Activated naive CD4-positive, alpha-beta T cell treated with anti-CD3 and anti-CD28 coated beads, Interleukin-2, amount 50 U/mL, for 24 hours (primary cell): Measurements from ENCODE around the gene HOXC5.

ENCODE experiments used
- H3K27ac Mint-ChIP-seq: one replicate; pipeline ENCODE4 v1.8.0; 2021; ENCODE audit warnings: mild to moderate bottlenecking, mixed read lengths
- H3K27me3 Mint-ChIP-seq: one replicate; pipeline ENCODE4 v1.8.0; 2021; ENCODE audit warnings: mixed read lengths
- H3K36me3 Mint-ChIP-seq: one replicate; pipeline ENCODE4 v1.8.0; 2021; ENCODE audit warnings: mixed read lengths
- H3K4me1 Mint-ChIP-seq: one replicate; pipeline ENCODE4 v1.8.0; 2021; ENCODE audit warnings: mixed read lengths
- H3K4me3 Mint-ChIP-seq: one replicate; pipeline ENCODE4 v1.8.0; 2021; ENCODE audit warnings: mild to moderate bottlenecking, mixed read lengths
- H3K9me3 Mint-ChIP-seq: one replicate; pipeline ENCODE4 v1.8.0; 2021; ENCODE audit warnings: mixed read lengths

HOXC5 gene

DNA sequence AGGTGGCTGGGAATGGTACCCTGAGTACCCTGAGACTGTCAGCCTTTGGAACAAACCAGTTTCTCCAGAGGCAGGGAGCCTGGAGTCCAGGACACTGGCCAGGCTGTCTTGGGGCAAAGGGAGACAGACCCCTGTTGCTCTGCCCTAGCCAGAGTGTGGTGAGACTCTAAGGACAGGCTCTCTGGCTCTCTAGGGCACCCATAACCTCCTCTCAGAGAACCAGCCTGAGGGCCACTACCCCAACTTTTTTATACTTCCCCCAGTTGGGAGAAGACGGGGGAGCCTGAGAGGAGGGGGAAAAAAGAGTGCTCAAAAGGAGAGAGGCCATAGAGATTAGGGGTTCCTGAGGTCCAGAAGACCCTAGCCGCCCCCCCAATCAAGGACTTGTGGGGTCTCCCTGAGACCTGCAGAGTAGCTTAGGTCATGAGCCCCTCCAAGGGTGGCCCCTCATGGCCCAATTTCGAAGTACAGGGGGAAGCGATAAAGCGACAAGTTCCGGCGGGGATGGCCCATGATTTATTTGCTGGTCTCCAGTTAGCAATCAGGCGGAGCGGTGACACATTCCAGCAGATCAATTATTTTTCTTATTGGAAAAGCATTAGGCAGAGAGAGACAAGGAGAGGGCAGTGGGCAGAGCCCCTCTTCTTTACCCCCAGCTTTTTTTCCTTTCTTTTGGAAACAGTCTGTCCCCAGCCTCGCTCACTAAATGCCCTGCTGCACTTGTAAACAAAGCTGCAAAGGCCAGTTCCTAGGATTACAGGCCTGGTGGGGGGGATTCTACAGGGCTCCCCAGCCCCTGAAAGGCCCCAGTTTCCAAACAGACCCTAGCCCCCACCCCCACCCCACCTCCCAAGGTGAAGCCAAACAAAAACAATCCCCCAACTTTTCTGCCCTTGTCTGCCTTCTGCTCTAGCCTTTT is 22.5 kb upstream of the HOXC5 start:
- Mint-ChIP-seq H3K4me3 (peak overlapping the region; percentile 53), H3K4me1 (peaks cover 46% of the 10 kb centered on the region), H3K27me3 (peaks cover 73% of the 10 kb centered on the region), H3K9me3 (no peaks in the 10 kb centered on the region), H3K27ac (no peak overlapping the region), H3K36me3 (no peaks in the 10 kb centered on the region)

DNA sequence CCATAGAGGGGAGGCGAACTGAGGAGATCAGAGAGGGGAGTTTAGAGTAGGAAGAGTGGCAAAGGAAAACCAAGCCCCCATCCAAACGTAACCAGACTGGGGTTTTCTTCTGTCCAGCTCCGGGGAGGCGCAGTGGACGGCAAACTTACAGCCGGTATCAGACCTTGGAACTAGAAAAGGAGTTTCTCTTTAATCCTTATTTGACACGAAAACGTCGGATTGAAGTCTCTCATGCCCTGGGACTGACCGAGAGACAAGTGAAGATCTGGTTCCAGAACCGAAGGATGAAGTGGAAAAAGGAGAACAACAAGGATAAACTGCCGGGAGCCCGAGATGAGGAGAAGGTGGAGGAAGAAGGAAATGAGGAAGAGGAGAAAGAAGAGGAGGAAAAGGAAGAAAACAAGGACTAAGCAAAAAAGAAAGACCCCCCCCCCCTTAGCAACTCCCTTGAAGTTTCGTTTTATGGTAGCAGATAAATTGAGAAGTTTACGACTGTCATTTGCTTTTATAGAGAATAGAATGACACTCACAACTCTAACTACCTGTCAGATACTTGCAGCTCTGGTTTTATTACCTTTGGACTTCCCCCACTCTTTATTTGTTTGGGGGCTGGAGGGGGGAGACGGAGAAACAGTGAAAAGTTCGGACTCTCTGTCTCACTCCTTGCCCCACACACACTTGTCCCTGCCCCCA is 21.7 kb upstream of the HOXC5 start:
- Mint-ChIP-seq H3K27ac (no peak overlapping the region), H3K9me3 (no peaks in the 10 kb centered on the region), H3K27me3 (peaks cover 70% of the 10 kb centered on the region), H3K36me3 (no peaks in the 10 kb centered on the region), H3K4me1 (peaks cover 38% of the 10 kb centered on the region), H3K4me3 (peak overlapping the region; percentile 15)

DNA sequence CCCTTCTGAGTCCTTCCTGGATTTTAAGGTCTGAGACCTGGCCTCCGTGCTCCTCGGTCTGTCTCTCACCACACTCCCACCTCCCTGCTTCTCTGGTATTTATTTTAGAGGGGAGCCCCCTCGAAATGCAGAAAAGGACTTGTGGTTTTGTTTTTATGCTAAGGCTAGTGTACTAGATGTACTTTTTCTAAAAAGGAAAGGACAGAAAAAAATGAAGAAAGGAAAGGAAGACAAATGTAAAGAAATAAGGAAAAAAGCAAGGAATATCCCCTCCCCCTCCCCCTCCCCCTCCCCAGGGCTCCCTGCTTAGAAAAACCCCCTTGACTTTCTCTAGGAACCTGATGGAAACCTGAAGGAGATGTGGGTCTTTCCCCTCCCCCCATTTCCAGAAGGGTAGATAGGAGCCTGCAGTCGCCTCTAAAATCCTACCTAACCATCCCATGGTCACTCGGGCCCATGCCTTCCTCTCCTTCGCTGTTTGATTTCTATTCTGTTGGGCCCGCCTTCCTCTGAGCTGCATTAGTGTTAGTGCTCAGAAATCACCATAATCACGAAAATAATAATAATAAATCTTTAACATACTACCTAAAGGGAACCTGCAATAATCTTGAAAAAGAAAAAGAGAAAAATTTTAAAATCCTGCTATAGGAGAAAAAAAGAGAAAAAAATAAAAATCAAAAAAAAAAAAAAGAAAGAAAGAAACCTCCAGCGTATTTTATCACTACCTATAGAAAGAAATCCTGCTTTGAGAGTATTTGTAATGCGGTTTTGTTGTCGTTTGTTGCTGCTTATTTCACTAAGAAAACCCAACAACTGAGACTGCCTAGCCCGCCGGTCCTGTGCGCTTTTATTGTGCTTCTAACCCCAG is 21.0 kb upstream of the HOXC5 start:
- peak overlapping the region; percentile 76 for H3K27ac Mint-ChIP-seq
- H3K27me3 Mint-ChIP-seq, result peaks cover 64% of the 10 kb centered on the region
- H3K4me3 Mint-ChIP-seq, result no peak overlapping the region

DNA sequence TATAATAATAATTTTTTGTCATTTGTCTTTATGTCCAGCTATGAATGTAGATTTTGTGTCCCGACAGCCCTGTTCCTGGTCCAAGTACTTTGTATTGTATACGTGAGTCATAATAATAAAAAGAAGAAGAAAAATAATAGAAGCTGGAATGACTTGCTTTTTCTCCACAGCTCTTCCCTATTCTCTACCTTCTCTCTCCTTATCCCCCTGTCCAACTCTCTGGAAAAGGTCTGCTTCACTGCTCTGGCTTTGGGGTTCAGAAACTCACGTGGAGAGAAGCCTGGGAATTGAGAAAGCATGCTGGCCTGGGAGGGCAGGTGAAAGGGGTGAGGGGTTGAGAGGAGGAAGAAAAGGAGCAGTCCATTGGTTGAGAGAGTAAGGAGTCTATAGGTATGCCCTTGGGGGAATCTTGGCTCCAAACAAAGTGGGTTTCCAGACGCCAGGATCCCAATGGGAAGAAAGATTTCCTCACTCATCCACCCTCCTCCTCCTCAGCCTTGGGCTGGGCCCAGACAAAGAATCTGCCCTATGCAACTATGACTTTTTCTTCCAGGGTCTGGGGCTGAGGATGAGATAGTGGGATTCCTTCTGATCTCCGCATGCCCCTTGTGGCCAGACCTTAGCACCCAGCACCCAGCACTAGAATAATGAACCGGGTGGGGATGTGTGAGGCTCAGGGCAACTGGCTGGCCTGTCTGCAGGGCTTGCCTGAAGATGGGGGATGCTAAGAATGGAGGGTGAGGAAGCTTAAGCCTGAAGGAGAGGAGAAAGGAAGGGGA is 20.0 kb upstream of the HOXC5 start:
- no peaks in the 10 kb centered on the region for H3K36me3 Mint-ChIP-seq
- H3K4me1 Mint-ChIP-seq, result peaks cover 38% of the 10 kb centered on the region
- no peak overlapping the region for H3K4me3 Mint-ChIP-seq
- no peaks in the 10 kb centered on the region for H3K9me3 Mint-ChIP-seq
- peaks cover 62% of the 10 kb centered on the region for H3K27me3 Mint-ChIP-seq
- H3K27ac Mint-ChIP-seq, result no peak overlapping the region

More for the DNA sequence above, 21.0 kb upstream of the HOXC5 start:
- H3K36me3 Mint-ChIP-seq, result no peaks in the 10 kb centered on the region
- H3K9me3 Mint-ChIP-seq, result no peaks in the 10 kb centered on the region
- peaks cover 35% of the 10 kb centered on the region for H3K4me1 Mint-ChIP-seq

DNA sequence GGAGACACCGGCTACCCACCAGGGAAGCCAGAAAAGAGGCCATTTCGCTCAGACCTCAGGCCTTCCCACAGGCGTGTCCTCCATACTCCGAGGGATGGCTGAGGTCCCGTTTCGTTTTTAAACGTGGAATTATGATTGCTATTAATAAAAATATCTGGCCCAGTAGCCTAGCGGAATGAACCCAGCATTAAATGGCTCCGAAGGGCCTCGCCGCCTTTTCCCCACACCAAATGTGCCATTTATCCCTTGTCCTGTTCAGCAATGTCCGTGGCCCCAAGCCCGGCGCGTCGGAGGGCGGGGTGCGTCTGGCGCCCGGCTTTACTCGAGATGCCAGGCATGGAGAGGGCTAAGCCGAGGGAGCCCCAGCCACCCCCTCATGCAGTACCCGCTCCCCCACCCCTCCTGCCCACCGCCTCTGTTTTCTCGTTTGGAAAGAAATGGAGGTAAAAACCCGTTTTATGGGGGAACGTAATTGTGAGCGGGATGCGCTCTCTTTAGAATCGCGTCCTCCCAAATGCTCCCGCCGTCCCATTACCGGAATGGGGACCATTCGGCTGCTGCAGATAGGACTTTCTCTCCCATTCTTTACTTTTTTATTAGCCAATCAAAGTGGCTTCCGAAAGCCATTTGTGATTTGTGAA is 18.4 kb upstream of the HOXC5 start:
- Mint-ChIP-seq H3K4me1 (peaks cover 37% of the 10 kb centered on the region), H3K4me3 (no peak overlapping the region), H3K36me3 (no peaks in the 10 kb centered on the region), H3K27ac (no peak overlapping the region), H3K27me3 (peaks cover 57% of the 10 kb centered on the region), H3K9me3 (no peaks in the 10 kb centered on the region)

DNA sequence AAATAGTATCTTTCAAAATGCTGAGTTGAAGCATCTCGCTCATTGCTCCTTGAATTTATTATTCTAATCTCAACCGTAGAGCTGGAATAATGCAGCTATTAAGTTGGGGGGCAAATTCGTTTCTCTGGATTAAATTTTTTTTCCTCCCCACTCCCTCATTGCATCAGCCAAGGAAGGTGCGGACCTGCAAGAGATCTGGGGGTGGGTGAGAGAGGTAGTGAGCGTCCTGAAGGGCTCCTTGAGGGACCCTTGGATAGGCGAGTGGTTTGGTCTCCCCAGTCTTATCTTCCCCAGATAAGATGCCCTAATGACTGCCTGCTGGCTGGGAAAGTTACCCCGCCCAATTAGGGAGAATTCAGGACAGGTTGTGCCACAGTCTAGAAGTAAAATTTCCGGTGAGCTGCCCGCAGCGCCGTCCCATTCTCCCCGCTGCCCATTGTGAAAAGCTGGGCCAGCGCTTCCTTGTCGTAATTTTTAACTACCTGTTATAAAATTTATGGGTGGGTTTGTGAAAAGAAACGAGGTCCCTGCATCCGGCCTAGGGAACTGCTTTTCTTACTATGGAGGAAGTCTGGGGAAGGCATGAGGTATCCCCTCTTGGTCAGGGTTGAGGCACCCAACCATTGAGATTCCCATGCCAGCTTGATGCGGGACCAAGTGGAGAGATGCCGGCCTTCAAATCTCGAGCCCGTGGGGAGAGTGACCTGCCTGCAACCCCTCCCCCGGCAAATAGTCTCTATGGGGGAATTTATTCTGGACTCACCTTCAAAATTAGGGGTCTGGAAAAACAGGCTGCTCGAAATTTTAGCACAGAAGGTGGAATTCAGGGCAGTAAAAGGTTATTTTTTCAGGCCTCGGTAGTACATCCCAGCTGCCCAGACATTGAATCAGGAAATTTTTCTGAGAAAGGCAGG is 17.6 kb upstream of the HOXC5 start:
- peaks cover 36% of the 10 kb centered on the region for H3K4me1 Mint-ChIP-seq
- H3K27ac Mint-ChIP-seq, result no peak overlapping the region
- peaks cover 57% of the 10 kb centered on the region for H3K27me3 Mint-ChIP-seq
- H3K4me3 Mint-ChIP-seq, result no peak overlapping the region
- H3K9me3 Mint-ChIP-seq, result no peaks in the 10 kb centered on the region
- peaks cover 1% of the 10 kb centered on the region for H3K36me3 Mint-ChIP-seq

DNA sequence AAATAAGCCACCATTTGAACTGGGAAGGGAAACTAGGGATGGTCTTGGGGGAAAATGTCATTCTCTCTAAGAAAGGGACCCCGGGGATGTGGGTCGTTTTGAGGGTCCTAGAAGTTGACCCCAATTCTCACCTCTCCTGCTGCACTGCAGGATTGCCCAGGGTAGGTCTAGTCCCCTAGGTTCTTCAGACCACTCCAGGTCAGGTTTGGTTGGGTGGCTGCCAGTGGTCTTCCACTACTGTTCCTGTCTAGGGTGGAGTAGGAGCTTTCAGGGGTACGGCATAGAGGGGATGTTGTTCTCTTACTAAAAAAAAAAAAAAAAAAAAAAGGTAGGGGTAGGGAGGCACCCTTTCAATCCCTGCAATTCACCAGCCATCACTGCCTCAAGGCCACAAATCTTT is 16.8 kb upstream of the HOXC5 start:
- peaks cover 34% of the 10 kb centered on the region for H3K4me1 Mint-ChIP-seq
- H3K27ac Mint-ChIP-seq, result no peak overlapping the region
- peaks cover 52% of the 10 kb centered on the region for H3K27me3 Mint-ChIP-seq
- H3K9me3 Mint-ChIP-seq, result no peaks in the 10 kb centered on the region
- H3K4me3 Mint-ChIP-seq, result no peak overlapping the region
- H3K36me3 Mint-ChIP-seq, result peaks cover 1% of the 10 kb centered on the region

DNA sequence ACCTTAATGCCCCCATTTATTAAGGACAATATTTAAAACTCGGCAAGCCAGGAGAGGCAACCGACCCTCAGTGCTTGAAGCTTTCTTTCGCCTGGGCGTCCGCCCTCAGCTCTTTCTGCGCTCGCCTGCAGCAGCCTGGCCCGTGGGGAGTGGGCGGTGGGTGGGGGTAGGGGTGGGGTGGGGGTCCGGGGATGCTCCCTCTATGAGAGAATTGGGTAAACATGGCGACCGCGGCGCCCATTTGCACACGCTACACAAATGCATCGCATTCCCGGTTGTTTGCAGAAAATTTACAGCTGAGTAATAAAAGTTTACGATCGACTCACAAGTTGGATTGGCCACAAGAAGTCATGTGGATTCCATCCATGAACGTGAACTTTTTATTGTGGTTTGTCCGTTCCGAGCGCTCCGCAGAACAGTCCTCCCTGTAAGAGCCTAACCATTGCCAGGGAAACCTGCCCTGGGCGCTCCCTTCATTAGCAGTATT is 16.3 kb upstream of the HOXC5 start:
- Mint-ChIP-seq H3K4me3 (no peak overlapping the region), H3K27ac (no peak overlapping the region), H3K27me3 (peaks cover 52% of the 10 kb centered on the region), H3K4me1 (peaks cover 29% of the 10 kb centered on the region), H3K9me3 (no peaks in the 10 kb centered on the region), H3K36me3 (peaks cover 1% of the 10 kb centered on the region)

DNA sequence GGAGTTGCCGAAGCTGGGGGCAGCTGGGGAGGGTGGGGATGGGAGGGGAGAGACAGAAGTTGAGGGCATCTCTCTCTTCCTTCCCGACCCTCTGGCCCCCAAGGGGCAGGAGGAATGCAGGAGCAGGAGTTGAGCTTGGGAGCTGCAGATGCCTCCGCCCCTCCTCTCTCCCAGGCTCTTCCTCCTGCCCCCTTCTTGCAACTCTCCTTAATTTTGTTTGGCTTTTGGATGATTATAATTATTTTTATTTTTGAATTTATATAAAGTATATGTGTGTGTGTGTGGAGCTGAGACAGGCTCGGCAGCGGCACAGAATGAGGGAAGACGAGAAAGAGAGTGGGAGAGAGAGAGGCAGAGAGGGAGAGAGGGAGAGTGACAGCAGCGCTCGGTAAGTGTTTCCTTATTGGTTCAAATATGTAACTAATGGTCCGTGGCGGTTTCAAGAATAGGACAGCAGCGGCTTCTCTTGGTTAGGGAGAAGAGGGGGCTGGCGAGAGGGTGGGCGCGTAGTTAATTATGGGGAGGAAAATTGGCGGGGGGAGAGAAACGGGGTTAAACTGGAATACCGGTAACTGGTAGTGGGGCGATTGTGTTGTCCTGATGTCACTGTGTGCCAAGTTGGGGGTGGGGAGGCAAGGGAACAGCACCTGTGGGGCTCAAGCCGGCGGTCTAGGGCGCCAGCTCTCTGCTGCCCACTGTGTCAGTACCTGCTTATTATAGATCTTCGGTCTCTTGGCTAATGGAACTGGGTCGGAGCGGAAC is 15.6 kb upstream of the HOXC5 start:
- peak overlapping the region; percentile 17 for H3K27ac Mint-ChIP-seq

DNA sequence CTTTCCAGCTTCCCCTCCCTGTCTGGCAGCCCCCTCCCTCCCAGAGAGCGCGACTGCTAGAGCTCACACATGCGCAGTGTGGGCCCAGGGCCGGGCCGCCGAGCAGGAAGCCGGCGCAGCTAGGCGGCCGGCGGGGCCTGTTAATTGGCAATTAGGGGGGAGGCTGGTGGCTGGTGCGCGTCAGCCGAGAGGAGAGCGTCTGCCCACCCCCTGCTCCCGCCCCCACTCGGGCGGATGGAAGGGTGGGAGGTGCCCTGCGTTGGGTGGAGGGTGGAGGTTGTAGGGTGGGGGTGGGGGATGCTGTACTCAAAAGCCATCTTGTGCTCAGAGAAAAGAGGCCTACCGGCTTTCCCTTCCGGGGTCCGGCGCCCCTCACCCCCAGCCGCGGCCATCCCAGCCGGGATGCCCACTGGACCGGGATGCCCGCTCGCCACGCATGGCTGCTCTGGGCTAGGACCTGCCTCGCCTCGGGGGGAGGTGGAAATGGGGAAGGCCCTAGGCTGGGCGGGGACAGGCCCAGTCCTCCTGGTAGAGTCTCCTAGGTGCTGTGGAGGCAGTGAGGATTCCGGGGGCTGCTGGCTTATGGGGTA is 14.9 kb upstream of the HOXC5 start:
- H3K27ac Mint-ChIP-seq, result peak overlapping the region; percentile 17
- peaks cover 26% of the 10 kb centered on the region for H3K4me1 Mint-ChIP-seq
- H3K4me3 Mint-ChIP-seq, result peak overlapping the region; percentile 77
- H3K9me3 Mint-ChIP-seq, result no peaks in the 10 kb centered on the region
- H3K36me3 Mint-ChIP-seq, result peaks cover 1% of the 10 kb centered on the region
- H3K27me3 Mint-ChIP-seq, result peaks cover 53% of the 10 kb centered on the region

More for the DNA sequence above, 15.6 kb upstream of the HOXC5 start:
- H3K4me1 Mint-ChIP-seq, result peaks cover 26% of the 10 kb centered on the region
- peak overlapping the region; percentile 77 for H3K4me3 Mint-ChIP-seq
- no peaks in the 10 kb centered on the region for H3K9me3 Mint-ChIP-seq
- H3K36me3 Mint-ChIP-seq, result peaks cover 1% of the 10 kb centered on the region
- H3K27me3 Mint-ChIP-seq, result peaks cover 54% of the 10 kb centered on the region

DNA sequence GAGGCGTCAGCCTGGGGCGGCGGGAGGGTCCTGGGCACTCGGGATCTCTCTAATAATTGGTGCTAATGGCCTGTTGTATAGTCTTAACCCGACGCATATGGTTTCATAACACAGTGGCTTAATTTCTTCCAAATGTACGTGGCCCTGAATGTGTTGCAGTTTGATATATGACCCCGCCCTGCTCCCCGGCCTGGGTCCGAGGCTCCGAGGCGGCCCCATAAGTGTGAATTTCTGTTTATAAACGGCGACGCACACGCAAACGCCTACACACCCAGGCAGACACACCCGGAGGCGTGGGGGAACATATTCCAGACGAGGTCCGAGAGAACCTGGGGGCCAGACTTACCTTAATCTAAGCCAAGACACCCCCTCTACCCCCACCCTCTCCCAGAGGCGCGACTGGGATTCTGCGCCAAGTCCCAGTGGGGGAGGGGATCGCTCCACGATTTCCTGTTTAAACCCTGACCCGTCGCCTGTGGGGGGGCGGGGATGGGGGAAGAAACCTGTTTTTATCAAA is 14.3 kb upstream of the HOXC5 start:
- Mint-ChIP-seq H3K27ac (no peak overlapping the region), H3K4me1 (peaks cover 26% of the 10 kb centered on the region), H3K9me3 (no peaks in the 10 kb centered on the region), H3K27me3 (peaks cover 54% of the 10 kb centered on the region), H3K36me3 (peaks cover 1% of the 10 kb centered on the region), H3K4me3 (peak overlapping the region; percentile 77)

DNA sequence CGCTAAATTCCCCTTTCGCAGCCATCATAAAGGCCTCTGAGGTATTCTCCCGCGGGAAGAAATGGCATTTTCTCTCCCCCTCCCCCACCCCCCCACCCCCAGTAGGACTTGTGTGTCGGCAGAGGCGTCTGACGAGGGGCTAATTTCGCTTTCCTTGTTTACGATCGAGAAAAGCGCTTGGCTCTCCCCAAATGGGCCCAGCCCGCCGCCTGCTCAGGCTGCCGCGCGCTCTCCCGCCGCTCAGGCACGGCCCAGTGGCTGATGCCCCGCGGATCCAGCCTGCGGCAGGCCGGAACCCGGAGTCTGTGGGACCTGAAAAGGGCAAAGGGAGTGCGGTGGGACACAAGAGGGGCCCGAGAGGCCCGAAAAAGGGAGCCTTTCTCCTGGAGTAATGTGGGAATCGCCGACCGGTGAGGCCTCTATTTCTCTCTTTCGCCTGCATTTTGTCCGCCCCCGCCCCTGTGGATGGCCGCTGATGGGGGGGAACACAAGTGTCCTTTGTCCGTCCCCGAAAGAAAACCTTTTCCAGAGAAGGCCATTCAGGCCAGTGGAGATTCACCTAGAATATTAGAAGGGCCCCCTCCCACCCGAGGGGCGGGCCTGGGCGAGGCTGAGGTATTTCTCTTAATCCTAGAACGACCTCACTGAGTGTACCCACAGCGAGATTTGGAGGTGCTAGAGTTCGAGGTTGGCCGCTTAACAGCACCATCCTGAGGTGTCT is 13.6 kb upstream of the HOXC5 start:
- no peak overlapping the region for H3K27ac Mint-ChIP-seq
- H3K4me1 Mint-ChIP-seq, result peaks cover 26% of the 10 kb centered on the region
- H3K4me3 Mint-ChIP-seq, result no peak overlapping the region

More for the DNA sequence above, 13.6 kb upstream of the HOXC5 start:
- Mint-ChIP-seq H3K27me3 (peaks cover 58% of the 10 kb centered on the region), H3K36me3 (peaks cover 1% of the 10 kb centered on the region), H3K9me3 (no peaks in the 10 kb centered on the region)
